Neural crest cell (in vitro differentiated cells): Measurements from ENCODE around the gene ATP2A2. TPM values are rescaled to one million over a fixed set of nuclear protein-coding genes. Genes with fewer than 3 reads are reported as not detected.

Source experiments
- DNase-seq: peaks from one replicate; pipeline ENCODE4 v3.0.0; 2021; ENCODE audit warnings: low read depth, mixed read lengths, low spot score
- H3K27ac Mint-ChIP-seq: one replicate; pipeline ENCODE4 v1.8.0; 2021; ENCODE audit warnings: mild to moderate bottlenecking, mixed read lengths; ENCODE audit not compliant: unreplicated experiment
- H3K27me3 Mint-ChIP-seq: 2 replicates; pipeline ENCODE4 v1.8.0; 2021; ENCODE audit warnings: low read depth, mild to moderate bottlenecking, mixed read lengths
- H3K36me3 Mint-ChIP-seq: 2 replicates; pipeline ENCODE4 v1.8.0; 2021; ENCODE audit warnings: low read depth, mild to moderate bottlenecking, mixed read lengths
- H3K4me1 Mint-ChIP-seq: 2 replicates; pipeline ENCODE4 v1.8.0; 2021; ENCODE audit warnings: mixed read lengths
- H3K4me3 Mint-ChIP-seq: one replicate; pipeline ENCODE4 v1.8.0; 2021; ENCODE audit warnings: mild to moderate bottlenecking, mixed read lengths
- H3K9me3 Mint-ChIP-seq: 2 replicates; pipeline ENCODE4 v1.8.0; 2021; ENCODE audit warnings: mixed read lengths
- CTCF ChIP-seq: fragments of 200-600 bp; sonication (generic); conservative IDR thresholded peaks from 2 replicates; pipeline ENCODE4 v1.5.0; 2021; ENCODE audit warnings: antibody characterized with exemption, mild to moderate bottlenecking
- total RNA-seq: library from RNA; stranded (reverse); gene quantifications from 2 replicates; pipeline ENCODE4 v1.2.1, GENCODE V29; 2021

The ATP2A2 gene
- total RNA-seq, 1 donor from 2014 or later = 242 TPM

GRCh38 chr12:110307372-110307771 lies 26.3 kb downstream of the ATP2A2 start:
- H3K27me3 Mint-ChIP-seq = no peaks in the 10 kb centered on the region
- no peak for DNase-seq
- H3K4me1 Mint-ChIP-seq = peaks cover 4% of the 10 kb centered on the region
- no peak overlapping the region for H3K27ac Mint-ChIP-seq
- TF ChIP-seq CTCF = no peak
- H3K36me3 Mint-ChIP-seq = peaks cover 24% of the 10 kb centered on the region
- peaks cover 2% of the 10 kb centered on the region for H3K9me3 Mint-ChIP-seq
- no peak overlapping the region for H3K4me3 Mint-ChIP-seq

DNA sequence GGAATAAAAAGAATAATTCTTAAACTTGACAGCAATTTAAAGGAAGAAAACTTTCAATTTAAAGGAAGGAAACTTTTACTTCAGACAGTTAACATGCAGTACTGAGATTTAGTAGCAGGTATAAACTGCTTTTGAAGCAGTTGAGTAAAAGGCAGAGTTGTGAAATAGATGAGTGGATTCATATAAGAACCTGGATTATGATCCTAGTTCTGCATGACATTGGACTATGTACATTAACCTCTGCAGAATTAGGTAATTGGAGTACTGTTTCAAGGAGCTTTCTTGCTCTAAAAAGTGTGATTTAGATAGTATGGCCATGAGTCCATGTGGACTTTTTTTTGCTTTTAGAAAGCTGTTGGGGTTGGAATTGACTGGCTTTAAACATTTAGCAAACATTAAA lies 29.7 kb downstream of the ATP2A2 start:
- Mint-ChIP-seq H3K27me3 (no peaks in the 10 kb centered on the region), H3K27ac (no peak overlapping the region), H3K4me1 (peaks cover 3% of the 10 kb centered on the region), H3K4me3 (no peak overlapping the region), H3K9me3 (no peaks in the 10 kb centered on the region), H3K36me3 (peaks cover 16% of the 10 kb centered on the region)
- no peak for TF ChIP-seq CTCF
- DNase-seq = no peak

DNA sequence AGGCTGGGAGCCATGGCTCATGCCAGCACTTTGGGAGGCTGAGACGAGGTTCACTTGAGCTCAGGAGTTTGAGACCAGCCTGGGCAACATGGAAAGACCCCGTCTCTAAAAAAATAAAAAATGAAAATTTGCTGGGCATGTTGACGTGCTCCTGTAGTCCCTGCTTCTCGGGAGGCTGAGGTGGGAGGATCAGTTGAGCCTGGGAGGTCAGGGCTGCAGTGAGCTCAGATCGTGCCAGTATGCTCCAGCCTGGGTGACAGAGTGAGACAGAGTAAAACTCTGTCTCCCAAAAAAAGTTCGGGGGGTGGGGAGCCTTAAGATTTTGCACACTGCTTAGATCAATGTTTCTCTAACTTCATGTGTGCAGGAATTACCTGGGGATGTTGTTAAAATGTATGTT lies 30.9 kb downstream of the ATP2A2 start:
- Mint-ChIP-seq H3K4me3 (no peak overlapping the region), H3K4me1 (peaks cover 13% of the 10 kb centered on the region), H3K27ac (no peak overlapping the region), H3K27me3 (no peaks in the 10 kb centered on the region), H3K36me3 (peaks cover 15% of the 10 kb centered on the region), H3K9me3 (no peaks in the 10 kb centered on the region)
- no peak for TF ChIP-seq CTCF
- no peak for DNase-seq

DNA sequence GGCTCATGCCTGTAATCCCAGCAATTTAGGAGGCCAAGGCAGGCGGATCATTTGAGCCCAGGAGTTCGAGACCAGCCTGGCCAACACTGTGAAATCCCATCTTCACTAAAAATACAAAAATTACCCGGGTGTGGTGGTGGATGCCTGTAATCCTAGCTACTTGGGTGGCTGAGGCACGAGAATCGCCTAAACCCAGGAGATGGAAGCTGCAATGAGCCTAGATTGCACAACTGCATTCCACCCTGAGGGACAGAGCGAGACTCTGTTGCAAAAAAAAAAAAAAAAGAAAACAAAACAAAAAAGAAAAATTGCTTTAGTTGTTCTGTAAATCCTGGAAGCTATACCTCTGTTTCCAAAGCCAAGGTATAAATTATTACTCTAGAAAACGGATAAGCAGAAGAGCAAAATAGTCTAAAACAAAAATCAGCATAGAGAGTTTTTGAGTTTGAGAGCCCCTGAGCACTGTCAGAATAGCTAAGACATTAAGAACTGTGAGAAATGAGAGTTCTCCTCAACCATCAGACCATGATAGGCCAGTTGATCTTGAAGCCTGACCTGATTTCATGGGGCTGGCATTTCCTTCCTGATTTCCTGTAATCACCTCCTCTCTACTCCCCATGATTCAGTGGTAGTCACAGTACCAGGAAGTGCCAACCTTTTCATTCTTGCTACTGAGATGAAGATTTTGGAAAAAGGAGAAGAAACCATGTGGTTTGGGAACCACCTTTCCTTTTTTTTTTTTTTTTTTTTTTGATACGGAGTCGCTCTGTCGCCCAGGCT lies 31.7 kb downstream of the ATP2A2 start:
- Mint-ChIP-seq H3K36me3 (peaks cover 10% of the 10 kb centered on the region), H3K27ac (no peak overlapping the region), H3K4me1 (peaks cover 16% of the 10 kb centered on the region), H3K27me3 (no peaks in the 10 kb centered on the region), H3K9me3 (no peaks in the 10 kb centered on the region), H3K4me3 (no peak overlapping the region)
- TF ChIP-seq CTCF = no peak
- no peak for DNase-seq

- H3K27ac Mint-ChIP-seq = no peak overlapping the region
- no peak overlapping the region for H3K4me3 Mint-ChIP-seq
- peaks cover 6% of the 10 kb centered on the region for H3K36me3 Mint-ChIP-seq
- no peaks in the 10 kb centered on the region for H3K9me3 Mint-ChIP-seq
- no peak for TF ChIP-seq CTCF
- H3K27me3 Mint-ChIP-seq = no peaks in the 10 kb centered on the region
- H3K4me1 Mint-ChIP-seq = peaks cover 22% of the 10 kb centered on the region
- no peak for DNase-seq
Measured at GRCh38 chr12:110314308-110314707, 33.3 kb downstream of the ATP2A2 start.
